Fibroblast of skin of back (primary cell): Measurements from ENCODE around the gene RPL4.

Source experiments
- DNase-seq: peaks from one replicate; pipeline ENCODE4 v3.0.0-alpha.2; 2013

The RPL4 gene

GRCh38 chr15:66454143-66454542 lies 50.5 kb downstream of the RPL4 start:
- DNase-seq = no peak

GRCh38 chr15:66452971-66453580 lies 51.6 kb downstream of the RPL4 start:
- DNase-seq = no peak

DNA sequence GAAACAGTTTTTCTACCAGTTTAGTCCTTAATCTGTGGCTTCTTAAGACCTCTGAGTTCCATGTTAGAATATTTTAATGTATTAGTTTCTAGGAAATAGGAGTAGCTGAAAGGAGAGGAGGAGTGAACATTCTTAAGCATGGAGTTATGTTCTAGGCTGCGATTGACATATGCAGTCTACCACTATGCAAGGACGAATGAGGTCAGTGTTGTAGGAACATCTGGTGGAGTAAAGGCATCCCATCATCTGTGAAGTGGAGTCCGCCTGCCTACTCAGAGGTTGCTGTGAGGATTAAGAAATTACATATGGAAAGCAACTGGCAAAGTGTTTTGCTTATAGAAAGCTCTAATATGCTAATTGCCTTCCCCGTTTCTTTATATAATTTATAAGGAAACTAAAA lies 52.2 kb downstream of the RPL4 start:
- no peak for DNase-seq
